B cell (primary cell): Measurements from ENCODE around the gene SWAP70. TPM values are rescaled to one million over a fixed set of nuclear protein-coding genes. Genes with fewer than 3 reads are reported as not detected.

Experiments
- ATAC-seq: fragments of 200-7000 bp; cut with Tn5 transposase; one replicate; pipeline ENCODE4 v1.10.0; 2021; ENCODE audit warnings: low read depth, mild to moderate bottlenecking, moderate number of reproducible peaks, moderate library complexity
- CTCF ChIA-PET: fragments of 350-600 bp; sonication (Branson Sonifier 250); formaldehyde crosslinking; loops from one replicate; lab custom pipeline; 2021; ENCODE audit warnings: antibody characterized with exemption, inconsistent platforms; lab: Charles Lee
- POLR2A ChIA-PET: fragments of 350-600 bp; sonication (Branson Sonifier 250); formaldehyde crosslinking; loops from one replicate; lab custom pipeline; 2021; ENCODE audit warnings: antibody characterized with exemption; lab: Charles Lee
- DNase-seq: peaks from one replicate; pipeline ENCODE4 v3.0.0; 2013
- H2AFZ ChIP-seq: 2 replicates; pipeline ENCODE4 v1.6.1; 2012; ENCODE audit warnings: mild to moderate bottlenecking, low read depth, low read length; ENCODE audit not compliant: insufficient read depth, poor library complexity, severe bottlenecking
- H3K27ac ChIP-seq, 2 donors: 1 replicate in 1 of 2; 2 replicates in 1 of 2; pipeline ENCODE4 v1.5.1; 2012 to 2013; ENCODE audit warnings: low read length in 2 of 2, mild to moderate bottlenecking in 2 of 2, moderate library complexity in 1 of 2
- H3K27me3 ChIP-seq, 4 experiments: fragments of 200-600 bp in 1 of 4; sonication (generic) in 1 of 4; replicated peaks in 1 of 4; 1 replicate in 2 of 4; 2 replicates in 2 of 4; pipeline versions ENCODE4 v1.6.1 to v1.7.0; 2013 to 2016; ENCODE audit warnings: low read length in 3 of 4, mild to moderate bottlenecking in 2 of 4, mixed read lengths in 1 of 4, moderate library complexity in 1 of 4; ENCODE audit not compliant: insufficient read depth in 4 of 4, control insufficient read depth in 3 of 4; ENCODE audit errors: control extremely low read depth in 1 of 4
- H3K36me3 ChIP-seq, 2 experiments: replicated peaks in 1 of 2; 1 replicate in 1 of 2; 2 replicates in 1 of 2; pipeline versions ENCODE4 v1.6.1 to v1.7.1; 2013; ENCODE audit warnings: low read length in 1 of 2; ENCODE audit not compliant: insufficient read depth in 2 of 2, control insufficient read depth in 1 of 2; ENCODE audit errors: control extremely low read depth in 1 of 2, extremely low read depth in 1 of 2
- H3K4me1 ChIP-seq, 2 donors: fragments of 200-600 bp in 1 of 2; sonication (generic) in 1 of 2; 1 replicate in 1 of 2; 2 replicates in 1 of 2; pipeline versions ENCODE4 v1.5.1 to v1.6.1; 2013 to 2017; ENCODE audit warnings: low read length in 2 of 2; ENCODE audit not compliant: control insufficient read depth in 2 of 2, insufficient read depth in 2 of 2
- H3K4me2 ChIP-seq: replicated peaks from 2 replicates; pipeline ENCODE3; 2012; ENCODE audit warnings: mild to moderate bottlenecking, low read depth, low read length; ENCODE audit not compliant: poor library complexity, severe bottlenecking
- H3K4me3 ChIP-seq, 5 experiments: fragments of 200-600 bp in 1 of 5; sonication (generic) in 1 of 5; 1 replicate in 3 of 5; 2 replicates in 2 of 5; pipeline versions ENCODE4 v1.5.1 to v1.7.0; 2011 to 2016; ENCODE audit warnings: low read length in 4 of 5, mild to moderate bottlenecking in 4 of 5, low read depth in 2 of 5, control low read depth in 1 of 5, moderate library complexity in 1 of 5; ENCODE audit not compliant: insufficient read depth in 1 of 5; ENCODE audit errors: control extremely low read depth in 1 of 5, extremely low read depth in 1 of 5
- H3K79me2 ChIP-seq: fragments of 200-600 bp; sonication (generic); one replicate; pipeline ENCODE4 v1.6.0; 2016; ENCODE audit warnings: low read length; ENCODE audit not compliant: control insufficient read depth, insufficient read depth
- H3K9ac ChIP-seq: fragments of 200-600 bp; sonication (generic); 2 replicates; pipeline ENCODE4 v1.6.1; 2017; ENCODE audit warnings: mild to moderate bottlenecking, low read length, moderate library complexity
- H3K9me3 ChIP-seq, 3 donors: one replicate each; pipeline versions ENCODE4 v1.6.1 to v1.7.1; 2013; ENCODE audit warnings: low read length in 2 of 3; ENCODE audit not compliant: control insufficient read depth in 2 of 3, insufficient read depth in 1 of 3; ENCODE audit errors: control extremely low read depth in 1 of 3
- H4K20me1 ChIP-seq: 2 replicates; pipeline ENCODE4 v1.6.0; 2012; ENCODE audit warnings: mild to moderate bottlenecking, low read length; ENCODE audit not compliant: insufficient read depth, control insufficient read depth, poor library complexity, severe bottlenecking
- H3K27ac Mint-ChIP-seq: one replicate; pipeline ENCODE4 v1.8.0; 2021; ENCODE audit warnings: mixed read lengths
- H3K27me3 Mint-ChIP-seq: one replicate; pipeline ENCODE4 v1.8.0; 2021; ENCODE audit warnings: mixed read lengths
- H3K4me1 Mint-ChIP-seq: one replicate; pipeline ENCODE4 v1.8.0; 2021; ENCODE audit warnings: mixed read lengths
- H3K4me3 Mint-ChIP-seq: one replicate; pipeline ENCODE4 v1.8.0; 2021; ENCODE audit warnings: mixed read lengths
- H3K9me3 Mint-ChIP-seq: one replicate; pipeline ENCODE4 v1.8.0; 2022; ENCODE audit warnings: mixed read lengths; ENCODE audit not compliant: insufficient read depth
- EZH2 ChIP-seq: IDR thresholded peaks from 2 replicates; pipeline ENCODE4 v1.6.1; 2012; ENCODE audit warnings: borderline replicate concordance, low read depth, mild to moderate bottlenecking, moderate library complexity, low read length; ENCODE audit not compliant: insufficient read depth, poor library complexity, severe bottlenecking
- WGBS: methylation state at CpG from one replicate; pipeline ENCODE4 v1.1.5; 2013; ENCODE audit warnings: missing lambda C conversion rate; ENCODE audit not compliant: insufficient coverage; 5-methylcytosine and 5-hydroxymethylcytosine counted together
- intact Hi-C: fragments of 100-400 bp; cut with micrococcal nuclease; formaldehyde crosslinking; loops from one replicate; pipeline ENCODE4 v1.10.0; 2022
- polyA plus RNA-seq: library from polyadenylated mRNA; depleted of rRNA; stranded (reverse); fragments of >200 nt; gene quantifications from 2 replicates; pipeline ENCODE4 v1.2.3, GENCODE V29; 2012
- total RNA-seq, 2 donors: library from RNA; stranded (reverse); fragments of 120-200 nt in 1 of 2; gene quantifications; 1 replicate in 1 of 2; 2 replicates in 1 of 2; pipeline versions ENCODE4 v1.2.3 to v1.2.4, GENCODE V29; 2013 to 2022
- TF ChIP-seq, protein P1 (sequence below): fragments of 200-600 bp; IDR thresholded peaks from one replicate; pipeline ENCODE4 v1.8.0; 2022; ENCODE audit warnings: antibody characterized with exemption, mild to moderate bottlenecking

The SWAP70 gene
- total and polyA plus RNA-seq, 2 donors (not counting 1 experiment from before 2014, with no cell fraction given) = 69.8 to 200 TPM

DNA sequence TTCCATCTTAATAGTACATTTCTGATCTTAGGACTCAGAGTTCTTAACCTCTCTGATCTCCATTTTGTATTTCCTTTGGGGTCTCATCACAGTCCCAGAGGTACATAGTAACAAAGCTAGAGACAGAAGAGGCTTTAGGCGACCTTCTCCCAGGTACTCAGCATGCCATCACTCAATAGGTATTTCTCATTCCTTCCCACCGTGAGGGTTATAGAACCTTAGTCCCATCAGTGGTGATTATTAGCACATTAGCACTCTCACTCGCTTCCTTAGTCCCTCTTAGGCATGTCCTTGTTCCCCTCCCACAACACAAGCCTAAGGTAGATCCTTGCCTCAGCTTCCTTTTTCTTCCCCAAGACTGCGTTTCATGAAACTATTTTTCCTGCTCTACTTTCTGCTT, 14.7 kb downstream of the SWAP70 start:
- Mint-ChIP-seq H3K9me3 (no peaks in the 10 kb centered on the region), H3K27me3 (no peaks in the 10 kb centered on the region), H3K27ac (peak overlapping the region; percentile 87), H3K4me1 (peaks cover 61% of the 10 kb centered on the region), H3K4me3 (peak overlapping the region; percentile 79)
- Histone ChIP-seq H3K4me3 (peak overlapping the region in 1 of 5 experiments; percentile 0), H3K79me2 (peaks cover 99% of the 10 kb centered on the region), H3K27me3 (no peaks in the 10 kb centered on the region), H3K9me3 (no peaks in the 10 kb centered on the region), H3K9ac (peak overlapping the region; percentile 21), H4K20me1 (no peaks in the 10 kb centered on the region), H3K4me1 (peaks cover 86 to 89% of the 10 kb centered on the region in 2 donors), H3K36me3 (peaks cover 5 to 18% of the 10 kb centered on the region in 2 experiments), H3K27ac (peak overlapping the region; percentile 51 to 83), H2AFZ (peak overlapping the region; percentile 9), H3K4me2 (peak overlapping the region; percentile 72)
- WGBS = 55% methylated on average over 4 of the region's 4 CpGs
- DNase-seq (no peak), ATAC-seq (no peak)
- no peak for TF ChIP-seq EZH2
- TF ChIP-seq, protein P1, sequence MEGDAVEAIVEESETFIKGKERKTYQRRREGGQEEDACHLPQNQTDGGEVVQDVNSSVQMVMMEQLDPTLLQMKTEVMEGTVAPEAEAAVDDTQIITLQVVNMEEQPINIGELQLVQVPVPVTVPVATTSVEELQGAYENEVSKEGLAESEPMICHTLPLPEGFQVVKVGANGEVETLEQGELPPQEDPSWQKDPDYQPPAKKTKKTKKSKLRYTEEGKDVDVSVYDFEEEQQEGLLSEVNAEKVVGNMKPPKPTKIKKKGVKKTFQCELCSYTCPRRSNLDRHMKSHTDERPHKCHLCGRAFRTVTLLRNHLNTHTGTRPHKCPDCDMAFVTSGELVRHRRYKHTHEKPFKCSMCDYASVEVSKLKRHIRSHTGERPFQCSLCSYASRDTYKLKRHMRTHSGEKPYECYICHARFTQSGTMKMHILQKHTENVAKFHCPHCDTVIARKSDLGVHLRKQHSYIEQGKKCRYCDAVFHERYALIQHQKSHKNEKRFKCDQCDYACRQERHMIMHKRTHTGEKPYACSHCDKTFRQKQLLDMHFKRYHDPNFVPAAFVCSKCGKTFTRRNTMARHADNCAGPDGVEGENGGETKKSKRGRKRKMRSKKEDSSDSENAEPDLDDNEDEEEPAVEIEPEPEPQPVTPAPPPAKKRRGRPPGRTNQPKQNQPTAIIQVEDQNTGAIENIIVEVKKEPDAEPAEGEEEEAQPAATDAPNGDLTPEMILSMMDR = no peak
- ChIA-PET CTCF (interaction anchor here (0.8 to 12.4 kb wide), 5 partner anchors 14 to 70 kb away, joined by 3 to 94 read pairs (median 6); no protein-coding TSS in a partner anchor), POLR2A (interaction anchor here (0.7 to 1.4 kb wide), 4 partner anchors 29 to 70 kb away, joined by 3 to 9 read pairs (median 5); no protein-coding TSS in a partner anchor)
- intact Hi-C loops = no loop called here

DNA sequence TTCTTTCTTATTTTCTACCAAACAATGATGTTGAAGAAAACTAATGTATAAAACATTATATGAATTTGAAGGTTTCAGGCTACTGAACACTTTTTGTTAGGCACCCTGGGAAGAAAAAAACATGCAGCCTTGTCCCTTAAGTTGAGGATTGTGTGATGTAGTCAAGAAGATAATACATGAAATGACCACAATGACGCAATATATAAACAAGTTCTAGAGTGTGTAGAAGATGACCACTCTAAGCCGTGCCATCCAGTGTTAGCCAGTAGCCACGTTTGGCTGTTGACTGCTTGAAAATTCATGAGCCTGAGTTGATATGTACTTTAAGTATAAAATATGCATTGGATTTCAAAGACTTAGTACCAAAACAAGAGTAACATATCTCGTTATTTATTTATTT, 16.2 kb downstream of the SWAP70 start:
- H3K79me2 ChIP-seq = peaks cover 99% of the 10 kb centered on the region
- WGBS = no CpG with 5 or more reads among the region's 4 CpGs

More for the DNA sequence above, 16.2 kb downstream of the SWAP70 start:
- no peak overlapping the region for H2AFZ ChIP-seq
- H3K4me1 ChIP-seq = peaks cover 88% of the 10 kb centered on the region in 2 donors
- ChIA-PET POLR2A (interaction anchor here (1.1 to 1.4 kb wide), 2 partner anchors 12 to 27 kb away, joined by 5 to 6 read pairs; no protein-coding TSS in a partner anchor), CTCF (interaction anchor here (0.8 to 12.4 kb wide), 4 partner anchors 13 to 69 kb away, joined by 4 to 94 read pairs (median 8); no protein-coding TSS in a partner anchor)
- Mint-ChIP-seq H3K4me3 (peak overlapping the region; percentile 23), H3K4me1 (peaks cover 65% of the 10 kb centered on the region), H3K27me3 (no peaks in the 10 kb centered on the region), H3K27ac (peak overlapping the region; percentile 62), H3K9me3 (no peaks in the 10 kb centered on the region)
- no peak overlapping the region for H3K4me3 ChIP-seq
- DNase-seq (no peak), ATAC-seq (no peak)
- H3K9ac ChIP-seq = no peak overlapping the region
- intact Hi-C loops = loop anchor here (2.0 kb wide), 1 partner anchor 19 kb away; no protein-coding TSS in a partner anchor
- H3K27me3 ChIP-seq = no peaks in the 10 kb centered on the region
- H3K9me3 ChIP-seq = no peaks in the 10 kb centered on the region
- no peaks in the 10 kb centered on the region for H4K20me1 ChIP-seq
- no peak for TF ChIP-seq EZH2
- TF ChIP-seq, protein P1 = no peak
- peaks cover 5 to 24% of the 10 kb centered on the region in 2 experiments for H3K36me3 ChIP-seq
- H3K4me2 ChIP-seq = peak overlapping the region; percentile 31
- peak overlapping the region in 1 of 2 donors; percentile 85 for H3K27ac ChIP-seq
